ENCODE measurements around the gene CCDC116. TPM values are rescaled to one million over a fixed set of nuclear protein-coding genes. Genes with fewer than 3 reads are reported as not detected.
"Not testable (repeated sequence)": the region's sequence is repeated elsewhere in the genome, so short reads cannot be mapped to it uniquely, and the experiment has no call there.

CCDC116 gene
- total RNA-seq, 4 donors from 2014 or later = 0.16 to 1.3 (median 0.20) TPM

- Histone ChIP-seq H3K4me3 (no peak overlapping the region), H3K36me3 (peaks cover 0 to 47% of the 10 kb centered on the region in 2 donors), H3K27ac (peak overlapping the region in 1 of 4 donors; percentile 24), H3K4me1 (peaks cover 0 to 73% (median 22%) of the 10 kb centered on the region in 3 donors), H3K27me3 (no peaks in the 10 kb centered on the region), H3K9me3 (no peaks in the 10 kb centered on the region)
- 20 to 63% methylated on average over 2 of the region's 5 CpGs for WGBS, 2 donors (ENCODE audit: low coverage in 1 of 2)
- no peak for ATAC-seq
- TF ChIP-seq, protein P1, sequence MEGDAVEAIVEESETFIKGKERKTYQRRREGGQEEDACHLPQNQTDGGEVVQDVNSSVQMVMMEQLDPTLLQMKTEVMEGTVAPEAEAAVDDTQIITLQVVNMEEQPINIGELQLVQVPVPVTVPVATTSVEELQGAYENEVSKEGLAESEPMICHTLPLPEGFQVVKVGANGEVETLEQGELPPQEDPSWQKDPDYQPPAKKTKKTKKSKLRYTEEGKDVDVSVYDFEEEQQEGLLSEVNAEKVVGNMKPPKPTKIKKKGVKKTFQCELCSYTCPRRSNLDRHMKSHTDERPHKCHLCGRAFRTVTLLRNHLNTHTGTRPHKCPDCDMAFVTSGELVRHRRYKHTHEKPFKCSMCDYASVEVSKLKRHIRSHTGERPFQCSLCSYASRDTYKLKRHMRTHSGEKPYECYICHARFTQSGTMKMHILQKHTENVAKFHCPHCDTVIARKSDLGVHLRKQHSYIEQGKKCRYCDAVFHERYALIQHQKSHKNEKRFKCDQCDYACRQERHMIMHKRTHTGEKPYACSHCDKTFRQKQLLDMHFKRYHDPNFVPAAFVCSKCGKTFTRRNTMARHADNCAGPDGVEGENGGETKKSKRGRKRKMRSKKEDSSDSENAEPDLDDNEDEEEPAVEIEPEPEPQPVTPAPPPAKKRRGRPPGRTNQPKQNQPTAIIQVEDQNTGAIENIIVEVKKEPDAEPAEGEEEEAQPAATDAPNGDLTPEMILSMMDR (IDR thresholded peaks at IDR 0.05) = no peak
- TF ChIP-seq POLR2A (IDR thresholded peaks at IDR 0.05) (no peak), POLR2AphosphoS5 (IDR thresholded peaks at IDR 0.05) (no peak), EP300 (IDR thresholded peaks at IDR 0.05) (no peak)
These were observed 37.6 kb upstream of the CCDC116 start for GRCh38 chr22:21594865-21595452.

- peaks cover 0 to 61% (median 10%) of the 10 kb centered on the region in 3 donors for H3K4me1 ChIP-seq
- not testable (repeated sequence) for H3K27me3 ChIP-seq, ATAC-seq, H3K4me3 ChIP-seq, H3K9me3 ChIP-seq, H3K27ac ChIP-seq
- WGBS, 2 donors (ENCODE audit: low coverage in 1 of 2) = 90 to 92% methylated on average over 6 to 13 of the region's 13 CpGs
- peaks cover 0 to 47% of the 10 kb centered on the region in 2 donors for H3K36me3 ChIP-seq
These were observed 36.0 kb upstream of the CCDC116 start for GRCh38 chr22:21596356-21597135.

- H3K4me3 ChIP-seq = no peak overlapping the region
- H3K27ac ChIP-seq = no peak overlapping the region
- no peaks in the 10 kb centered on the region for H3K27me3 ChIP-seq
- peaks cover 0 to 43% (median 4%) of the 10 kb centered on the region in 3 donors for H3K4me1 ChIP-seq
- no peaks in the 10 kb centered on the region for H3K9me3 ChIP-seq
- WGBS, 2 donors (ENCODE audit: low coverage in 1 of 2) = 78% methylated on average over 3 of the region's 3 CpGs; no CpG with 5 or more reads in 1 of the 2 donors
- peaks cover 0 to 41% of the 10 kb centered on the region in 2 donors for H3K36me3 ChIP-seq
- TF ChIP-seq POLR2A (IDR thresholded peaks at IDR 0.05) = no peak
- TF ChIP-seq, protein P1 (IDR thresholded peaks at IDR 0.05) = no peak
- no peak for ATAC-seq
These were observed 34.3 kb upstream of the CCDC116 start for GRCh38 chr22:21598302-21598701.

DNA sequence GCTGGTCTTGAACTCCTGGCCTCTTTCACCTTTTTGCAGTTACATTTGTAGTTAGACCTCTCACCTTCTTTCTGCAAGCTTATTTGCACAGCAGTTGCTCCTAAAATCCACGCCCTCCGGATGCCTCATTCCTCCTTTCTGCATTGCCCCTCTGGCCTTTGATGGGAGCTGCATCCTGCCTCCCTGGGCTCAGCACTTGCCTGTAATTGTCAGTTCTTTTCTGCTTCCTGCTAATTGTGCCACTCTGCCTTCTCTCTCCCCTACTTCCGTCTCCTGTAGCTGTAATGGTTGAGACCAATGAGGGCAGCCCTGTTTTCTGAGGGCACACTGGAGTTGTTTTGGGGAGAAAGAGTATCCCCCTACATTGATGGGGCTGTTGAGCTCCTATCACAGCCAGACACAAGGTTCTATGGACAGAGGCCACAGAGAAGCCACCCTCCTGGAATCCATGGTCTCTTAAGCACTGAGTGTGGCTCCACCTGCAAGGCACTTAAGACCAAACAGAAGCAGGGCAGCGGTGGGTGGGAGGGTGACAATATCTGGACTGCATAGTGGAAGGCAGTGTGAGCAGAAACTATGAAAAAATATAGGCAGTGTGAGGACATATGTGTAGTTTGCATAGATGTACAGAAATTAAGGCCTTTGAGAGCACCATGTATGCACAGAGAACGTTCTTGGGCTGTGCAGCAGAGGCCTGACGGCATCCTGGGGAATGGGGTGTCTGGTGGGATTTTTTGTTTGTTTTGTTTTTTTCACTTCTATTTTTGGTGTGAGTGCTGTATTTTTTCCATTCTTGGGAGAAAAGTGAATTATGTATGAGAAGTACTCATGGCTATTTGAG, 33.3 kb upstream of the CCDC116 start:
- Histone ChIP-seq H3K4me3 (no peak overlapping the region), H3K36me3 (peaks cover 0 to 32% of the 10 kb centered on the region in 2 donors), H3K9me3 (no peaks in the 10 kb centered on the region), H3K27me3 (no peaks in the 10 kb centered on the region), H3K27ac (no peak overlapping the region), H3K4me1 (peaks cover 0 to 33% (median 4%) of the 10 kb centered on the region in 3 donors)
- ATAC-seq = no peak
- no peak for TF ChIP-seq POLR2A (IDR thresholded peaks at IDR 0.05)
- TF ChIP-seq POLR2AphosphoS5 (IDR thresholded peaks at IDR 0.05) = no peak
- no peak for TF ChIP-seq EP300 (IDR thresholded peaks at IDR 0.05)
- TF ChIP-seq, protein P1 (IDR thresholded peaks at IDR 0.05) = no peak
- 81 to 96% methylated on average over 3 to 5 of the region's 6 CpGs for WGBS, 2 donors (ENCODE audit: low coverage in 1 of 2)

DNA sequence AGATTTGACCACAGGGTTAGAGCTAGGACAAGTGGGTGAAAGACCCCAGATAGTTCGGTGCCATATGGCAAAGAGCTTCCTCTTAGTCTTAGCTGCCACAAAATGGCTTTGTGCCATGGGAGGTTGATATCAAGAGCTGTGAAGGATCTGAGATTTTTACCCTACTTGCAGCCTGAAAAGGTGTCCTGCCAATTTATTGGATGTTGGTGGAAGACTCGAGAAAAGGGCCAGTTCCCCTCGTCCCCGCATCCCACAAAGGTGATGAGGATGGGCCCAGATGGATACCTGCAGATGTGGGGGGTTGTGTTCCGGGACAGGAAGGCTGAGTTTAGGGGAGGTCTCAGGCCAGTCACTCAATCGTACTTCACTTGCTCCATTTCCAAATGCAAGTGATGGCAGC, 30.0 kb upstream of the CCDC116 start:
- Histone ChIP-seq H3K4me1 (peaks cover 0 to 45% (median 0%) of the 10 kb centered on the region in 3 donors), H3K27me3 (no peaks in the 10 kb centered on the region), H3K27ac (no peak overlapping the region), H3K36me3 (no peaks in the 10 kb centered on the region), H3K4me3 (no peak overlapping the region), H3K9me3 (no peaks in the 10 kb centered on the region)
- no peak for ATAC-seq
- 90% methylated on average over 1 to 2 of the region's 6 CpGs for WGBS, 2 donors (ENCODE audit: low coverage in 1 of 2)
- TF ChIP-seq, protein P1 (IDR thresholded peaks at IDR 0.05) = no peak
- TF ChIP-seq POLR2A (IDR thresholded peaks at IDR 0.05) = no peak
